Choroid plexus epithelial cell (primary cell): ENCODE measurements around the gene SORCS1.

Experiments used
- DNase-seq: peaks from one replicate; pipeline ENCODE4 v3.0.0-alpha.2; 2010; ENCODE audit warnings: low read depth
- H3K4me3 ChIP-seq: 2 replicates; pipeline ENCODE4 v1.5.1; 2011; ENCODE audit warnings: low read depth, mild to moderate bottlenecking, control low read depth, low read length, moderate library complexity
- TF ChIP-seq, protein P1 (sequence below): conservative IDR thresholded peaks from 2 replicates; pipeline ENCODE4 v1.5.1; 2011; ENCODE audit warnings: low read depth, mild to moderate bottlenecking, control low read depth, inconsistent platforms, low read length, moderate library complexity

Gene SORCS1

DNA sequence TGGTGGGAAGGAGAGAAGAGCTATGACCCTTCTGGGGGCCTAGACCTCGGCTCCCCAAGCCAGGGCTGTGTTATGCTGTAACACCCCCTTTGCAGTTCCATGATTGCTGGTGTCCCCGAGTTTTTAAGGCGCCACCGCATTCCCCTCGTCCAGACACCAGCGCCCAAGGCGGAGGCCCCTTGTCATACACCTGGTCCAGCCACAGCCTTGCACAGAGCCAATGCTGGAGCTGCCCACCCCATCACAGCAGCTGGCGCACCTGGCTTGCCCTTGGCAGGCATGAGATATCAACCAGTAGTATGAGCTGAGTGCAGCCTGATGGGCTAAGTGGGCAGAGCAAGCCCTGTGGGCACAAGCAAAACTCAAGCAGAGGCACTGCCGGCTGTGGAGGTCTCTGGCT, 209.4 kb downstream of the SORCS1 start:
- no peak overlapping the region for H3K4me3 ChIP-seq
- no peak for DNase-seq
- TF ChIP-seq, protein P1, sequence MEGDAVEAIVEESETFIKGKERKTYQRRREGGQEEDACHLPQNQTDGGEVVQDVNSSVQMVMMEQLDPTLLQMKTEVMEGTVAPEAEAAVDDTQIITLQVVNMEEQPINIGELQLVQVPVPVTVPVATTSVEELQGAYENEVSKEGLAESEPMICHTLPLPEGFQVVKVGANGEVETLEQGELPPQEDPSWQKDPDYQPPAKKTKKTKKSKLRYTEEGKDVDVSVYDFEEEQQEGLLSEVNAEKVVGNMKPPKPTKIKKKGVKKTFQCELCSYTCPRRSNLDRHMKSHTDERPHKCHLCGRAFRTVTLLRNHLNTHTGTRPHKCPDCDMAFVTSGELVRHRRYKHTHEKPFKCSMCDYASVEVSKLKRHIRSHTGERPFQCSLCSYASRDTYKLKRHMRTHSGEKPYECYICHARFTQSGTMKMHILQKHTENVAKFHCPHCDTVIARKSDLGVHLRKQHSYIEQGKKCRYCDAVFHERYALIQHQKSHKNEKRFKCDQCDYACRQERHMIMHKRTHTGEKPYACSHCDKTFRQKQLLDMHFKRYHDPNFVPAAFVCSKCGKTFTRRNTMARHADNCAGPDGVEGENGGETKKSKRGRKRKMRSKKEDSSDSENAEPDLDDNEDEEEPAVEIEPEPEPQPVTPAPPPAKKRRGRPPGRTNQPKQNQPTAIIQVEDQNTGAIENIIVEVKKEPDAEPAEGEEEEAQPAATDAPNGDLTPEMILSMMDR, result no peak

DNA sequence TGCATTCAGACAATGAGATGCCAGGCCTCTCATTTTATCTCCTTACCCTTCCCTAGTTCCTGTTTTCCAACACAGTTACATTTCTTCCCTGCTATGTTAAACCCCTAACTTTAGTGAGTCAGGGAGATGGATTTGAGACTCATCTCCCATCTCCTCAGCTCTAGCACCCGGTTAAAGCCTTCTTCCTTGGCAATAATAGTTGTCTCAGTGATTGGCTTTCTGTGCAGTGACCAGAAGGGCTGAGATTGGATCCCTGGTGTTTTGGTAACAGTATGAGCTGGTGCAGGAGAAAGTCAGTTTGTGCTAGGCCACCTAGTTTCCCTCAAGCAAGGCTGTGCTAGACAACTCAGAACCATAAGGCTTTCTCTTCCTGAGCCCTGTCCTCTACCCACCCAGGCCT, 212.5 kb downstream of the SORCS1 start:
- H3K4me3 ChIP-seq, result no peak overlapping the region
- no peak for DNase-seq
- TF ChIP-seq, protein P1, result no peak

DNA sequence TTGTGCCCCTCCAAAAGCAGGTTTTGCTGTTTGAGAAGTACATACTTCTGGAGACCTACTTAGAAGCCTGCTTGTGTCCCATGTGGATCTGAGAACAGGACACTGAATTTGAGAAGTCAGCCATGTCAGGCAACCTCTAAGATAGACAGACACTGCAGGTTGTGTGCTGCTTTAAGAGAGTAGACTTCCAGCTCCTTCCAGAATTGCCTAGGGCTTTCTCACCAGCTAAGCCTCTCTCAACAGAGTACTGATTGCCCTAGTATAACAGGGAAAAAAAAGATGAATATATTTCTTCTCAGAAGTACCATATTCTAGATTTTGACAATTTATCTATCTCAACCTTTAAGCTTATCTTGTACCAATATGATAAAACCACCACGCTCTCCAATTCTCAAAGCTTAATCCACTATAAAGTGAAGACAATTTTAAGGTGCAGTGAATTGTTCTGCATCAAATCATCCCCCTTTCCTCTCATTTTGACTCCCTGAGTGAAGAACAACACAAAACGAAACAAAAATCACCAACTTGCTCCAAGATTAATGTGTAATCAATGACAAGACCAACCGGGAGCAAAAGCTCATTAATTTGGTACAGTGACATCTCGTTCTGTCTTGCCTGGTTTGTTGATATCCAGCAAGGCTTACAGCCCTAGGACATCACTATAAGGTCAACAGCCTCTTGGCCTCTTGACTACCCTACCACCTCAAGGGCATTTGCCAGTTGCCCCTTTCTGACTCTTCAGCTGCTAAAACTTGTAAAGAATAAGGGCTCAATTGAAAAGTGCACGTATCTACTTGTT, 214.6 kb downstream of the SORCS1 start:
- TF ChIP-seq, protein P1, result no peak
- no peak overlapping the region for H3K4me3 ChIP-seq
- no peak for DNase-seq

DNA sequence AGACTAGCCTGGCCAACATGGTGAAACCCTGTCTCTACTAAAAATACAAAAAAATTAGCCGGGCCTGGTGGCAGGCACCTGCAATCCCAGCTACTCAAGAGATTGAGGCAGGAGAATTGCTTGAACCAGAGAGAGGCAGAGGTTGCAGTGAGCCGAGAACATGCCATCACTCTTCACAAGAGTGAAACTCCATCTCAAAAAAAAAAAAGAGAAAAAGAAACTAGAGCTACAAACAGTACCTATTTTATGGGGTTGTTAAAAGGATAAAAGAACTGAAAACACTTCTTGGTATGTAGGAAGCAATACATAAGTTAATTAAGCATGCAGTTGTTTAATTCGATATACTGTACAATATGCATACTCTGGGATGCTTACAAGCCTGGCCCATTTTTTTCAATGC, 216.9 kb downstream of the SORCS1 start:
- no peak overlapping the region for H3K4me3 ChIP-seq
- DNase-seq, result no peak
- TF ChIP-seq, protein P1, result no peak

DNA sequence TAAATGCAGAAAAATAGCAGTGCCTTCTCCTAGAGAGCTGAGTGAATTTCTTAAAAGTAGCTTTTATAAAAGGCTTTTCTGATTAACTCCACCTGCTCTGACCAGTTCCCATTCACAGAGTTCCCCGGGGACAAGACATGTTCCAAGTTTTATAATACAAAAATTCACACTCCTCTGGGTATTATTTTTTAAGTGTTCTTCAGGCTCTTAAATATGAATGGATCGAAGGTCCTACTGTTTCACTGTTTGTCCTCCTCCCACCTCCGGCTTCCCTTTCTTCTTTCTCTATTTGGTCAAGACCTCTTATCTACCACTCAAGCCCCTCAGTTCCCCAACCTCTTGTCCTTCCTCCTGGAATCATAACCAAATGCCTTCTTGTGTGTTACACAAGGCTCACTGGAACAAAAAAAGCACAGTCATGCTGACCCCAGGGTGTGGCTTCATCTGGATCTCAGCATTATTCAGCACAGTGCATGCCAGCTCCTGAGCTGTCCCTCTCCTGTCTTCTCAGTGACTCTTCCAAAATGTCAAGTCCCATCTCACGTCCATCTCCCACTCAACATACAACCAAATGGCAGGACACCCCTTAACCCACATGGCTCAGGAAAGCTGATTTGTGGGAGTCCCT, 222.4 kb downstream of the SORCS1 start:
- no peak for DNase-seq
- H3K4me3 ChIP-seq, result no peak overlapping the region
- TF ChIP-seq, protein P1, result no peak

DNA sequence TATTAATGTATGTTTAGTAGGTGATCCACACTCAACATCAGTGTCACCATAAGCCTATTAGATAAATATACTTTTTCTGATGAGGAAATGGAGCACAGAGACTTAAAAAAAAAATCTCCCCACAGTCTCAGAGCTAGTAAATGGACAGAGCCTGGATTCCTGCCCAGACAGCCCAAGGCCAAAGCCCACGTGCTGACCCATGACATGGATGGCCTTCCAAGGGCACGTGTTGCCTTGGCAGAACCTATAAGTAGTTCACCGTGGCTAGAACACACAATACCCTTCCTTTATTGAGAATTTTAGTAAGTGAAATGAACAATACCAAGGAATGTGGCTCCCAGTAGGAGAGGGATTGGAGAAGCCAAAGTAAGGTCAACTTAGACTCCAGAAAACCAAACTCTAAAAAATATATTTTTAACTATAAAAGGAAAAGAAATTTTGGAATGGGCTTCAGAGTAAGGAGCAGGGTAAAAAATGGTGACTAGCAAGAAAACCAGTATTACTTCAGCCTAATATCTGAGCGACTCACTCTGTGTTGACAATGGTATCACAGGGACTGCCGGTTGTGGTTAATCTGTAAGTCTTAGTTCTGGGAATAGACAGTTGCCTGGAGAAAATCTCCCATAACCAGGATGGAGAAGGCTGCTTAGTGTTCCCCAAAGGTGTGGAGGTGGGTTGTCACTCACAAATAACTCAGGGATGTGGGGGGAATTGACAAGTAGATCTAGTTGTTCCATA, 223.0 kb downstream of the SORCS1 start:
- no peak overlapping the region for H3K4me3 ChIP-seq
- no peak for DNase-seq
- TF ChIP-seq, protein P1, result no peak
